Right lobe of liver (tissue), 6 donors: ENCODE measurements around the gene XAB2. TPM values are rescaled to one million over a fixed set of nuclear protein-coding genes. Genes with fewer than 3 reads are reported as not detected.

Source experiments
- ATAC-seq, 4 donors: fragments of 200-7000 bp; cut with Tn5 transposase; one replicate each; pipeline ENCODE4 v1.9.1; 2020; ENCODE audit warnings: mild to moderate bottlenecking in 4 of 4, moderate library complexity in 4 of 4
- DNase-seq, 3 donors: peaks; one replicate each; pipeline ENCODE4 v3.0.0-alpha.2; 2020
- H3K27ac ChIP-seq, 3 donors: fragments of 200-600 bp; one replicate each; pipeline ENCODE4 v1.8.0; 2022
- H3K27me3 ChIP-seq, 2 donors: fragments of 200-600 bp; one replicate each; pipeline ENCODE4 v1.8.0; 2022
- H3K36me3 ChIP-seq, 4 donors: fragments of 200-600 bp; sonication (generic) in 1 of 4; one replicate each; pipeline versions ENCODE4 v1.5.1 to v1.8.0; 2017 to 2022; ENCODE audit warnings: control low read depth in 1 of 4
- H3K4me1 ChIP-seq, 4 donors: fragments of 200-600 bp; sonication (generic) in 1 of 4; one replicate each; pipeline versions ENCODE4 v1.5.1 to v1.8.0; 2017 to 2022; ENCODE audit warnings: control low read depth in 1 of 4
- H3K4me3 ChIP-seq, 3 donors: fragments of 200-600 bp; one replicate each; pipeline ENCODE4 v1.8.0; 2022
- H3K9me3 ChIP-seq, 4 donors: fragments of 200-600 bp; sonication (generic) in 1 of 4; one replicate each; pipeline versions ENCODE4 v1.5.1 to v1.8.0; 2017 to 2022; ENCODE audit warnings: control low read depth in 1 of 4
- POLR2A ChIP-seq: fragments of 450-650 bp; IDR thresholded peaks from one replicate; pipeline ENCODE4 v1.6.1; 2017; ENCODE audit warnings: antibody characterized with exemption, mild to moderate bottlenecking
- WGBS: methylation state at CpG from one replicate; pipeline ENCODE4 v1.1.6; 2018; ENCODE audit warnings: low coverage, low lambda C conversion rate; ENCODE audit not compliant: insufficient coverage; ENCODE audit errors: missing lambda C conversion rate; 5-methylcytosine and 5-hydroxymethylcytosine counted together
- intact Hi-C, 2 donors: fragments of 100-400 bp; cut with DNase I; formaldehyde crosslinking; loops; one replicate each; pipeline versions ENCODE4 v1.11.2 to v1.14.1; 2022
- total RNA-seq, 6 experiments: library from RNA; depleted of rRNA in 2 of 6; stranded (reverse); fragments of >200 nt in 2 of 6; fragmentation: NEBNext Ultra II Directional in 3 of 6; extraction: Animal tissue kit (Norgen Biotek cat#: 25700) in 3 of 6; gene quantifications; one replicate each; pipeline versions ENCODE4 v1.1.0 to v1.2.4, GENCODE V29; 2016 to 2023
- TF ChIP-seq, protein P1 (sequence below), 4 donors: fragments of 200-600 bp in 3 of 4; fragments of 450-650 bp in 1 of 4; IDR thresholded peaks; one replicate each; pipeline versions ENCODE4 v1.5.1 to v1.8.0; 2016 to 2022; ENCODE audit warnings: antibody characterized with exemption in 4 of 4, mild to moderate bottlenecking in 2 of 4
- donor health status: DM: no; HTN: yes; CAD: no.
- donor health status: DM: no; HTN: no; CAD: no.
- donor health status: DM: no; HTN: no; CAD: no.
- donor health status: DM: no; HTN: yes; CAD: no.
- donor health status: DM: no; HTN: yes; CAD: no.

Gene XAB2
- total RNA-seq, 6 experiments from 2014 or later, result 12.8 to 21.3 (median 17.8) TPM

DNA sequence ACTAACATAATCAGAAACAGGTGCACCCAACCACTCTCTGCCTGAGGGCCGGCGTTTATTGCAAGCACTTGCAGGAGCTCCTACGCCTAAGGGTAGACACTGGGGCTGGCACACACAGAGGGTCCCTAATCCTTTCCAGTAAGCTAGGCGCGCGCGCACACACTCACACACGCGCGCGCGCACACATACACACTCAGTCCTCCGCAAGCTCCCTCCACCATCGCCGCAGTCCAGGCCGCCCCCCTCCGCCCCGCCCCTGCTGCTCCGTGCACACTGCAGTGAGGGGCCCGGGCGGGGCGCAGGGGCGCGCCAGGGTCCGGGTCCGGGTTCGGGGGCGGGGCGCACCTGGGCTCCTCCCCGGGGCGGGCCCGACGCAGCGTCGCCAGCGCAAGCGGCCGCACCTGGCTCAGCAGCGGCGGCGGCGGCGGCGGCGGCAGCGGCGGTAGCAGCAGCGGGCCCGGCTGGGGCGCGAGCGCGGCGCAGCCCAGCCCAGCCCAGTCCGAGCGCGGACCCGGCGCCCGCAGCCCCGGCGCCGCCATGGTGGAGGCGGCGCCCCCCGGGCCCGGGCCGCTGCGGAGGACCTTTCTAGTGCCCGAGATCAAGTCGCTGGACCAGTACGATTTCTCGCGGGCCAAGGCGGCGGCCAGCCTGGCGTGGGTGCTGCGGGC is 33.7 kb downstream of the XAB2 start, which contains the start of gene CAMSAP3:
CAMSAP3 (plus strand) TSS at position 398 of the 668 bp plus-strand sequence; CDS start at position 538, 140 bp downstream.
- TF ChIP-seq, protein P1, sequence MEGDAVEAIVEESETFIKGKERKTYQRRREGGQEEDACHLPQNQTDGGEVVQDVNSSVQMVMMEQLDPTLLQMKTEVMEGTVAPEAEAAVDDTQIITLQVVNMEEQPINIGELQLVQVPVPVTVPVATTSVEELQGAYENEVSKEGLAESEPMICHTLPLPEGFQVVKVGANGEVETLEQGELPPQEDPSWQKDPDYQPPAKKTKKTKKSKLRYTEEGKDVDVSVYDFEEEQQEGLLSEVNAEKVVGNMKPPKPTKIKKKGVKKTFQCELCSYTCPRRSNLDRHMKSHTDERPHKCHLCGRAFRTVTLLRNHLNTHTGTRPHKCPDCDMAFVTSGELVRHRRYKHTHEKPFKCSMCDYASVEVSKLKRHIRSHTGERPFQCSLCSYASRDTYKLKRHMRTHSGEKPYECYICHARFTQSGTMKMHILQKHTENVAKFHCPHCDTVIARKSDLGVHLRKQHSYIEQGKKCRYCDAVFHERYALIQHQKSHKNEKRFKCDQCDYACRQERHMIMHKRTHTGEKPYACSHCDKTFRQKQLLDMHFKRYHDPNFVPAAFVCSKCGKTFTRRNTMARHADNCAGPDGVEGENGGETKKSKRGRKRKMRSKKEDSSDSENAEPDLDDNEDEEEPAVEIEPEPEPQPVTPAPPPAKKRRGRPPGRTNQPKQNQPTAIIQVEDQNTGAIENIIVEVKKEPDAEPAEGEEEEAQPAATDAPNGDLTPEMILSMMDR (IDR thresholded peaks at IDR 0.05), result no peak
- TF ChIP-seq POLR2A, result no peak
- intact Hi-C loops, result no loop called here
- Histone ChIP-seq H3K27ac (no peak within 1 kb of the TSS), H3K27me3 (no peaks in the 10 kb centered on the region), H3K9me3 (no peaks in the 10 kb centered on the region), H3K4me1 (peaks cover 0 to 9% (median 0%) of the 10 kb centered on the region in 4 donors), H3K4me3 (peak within 1 kb of the TSS; percentile 55 to 71 (median 66)), H3K36me3 (no peaks in the 10 kb centered on the region)
- WGBS, result 0% methylated on average over 24 of the region's 78 CpGs
- ATAC-seq, result peak; percentile 81 to 93 (median 86)
- DNase-seq, result peak; percentile 57 to 70 (median 68)

DNA sequence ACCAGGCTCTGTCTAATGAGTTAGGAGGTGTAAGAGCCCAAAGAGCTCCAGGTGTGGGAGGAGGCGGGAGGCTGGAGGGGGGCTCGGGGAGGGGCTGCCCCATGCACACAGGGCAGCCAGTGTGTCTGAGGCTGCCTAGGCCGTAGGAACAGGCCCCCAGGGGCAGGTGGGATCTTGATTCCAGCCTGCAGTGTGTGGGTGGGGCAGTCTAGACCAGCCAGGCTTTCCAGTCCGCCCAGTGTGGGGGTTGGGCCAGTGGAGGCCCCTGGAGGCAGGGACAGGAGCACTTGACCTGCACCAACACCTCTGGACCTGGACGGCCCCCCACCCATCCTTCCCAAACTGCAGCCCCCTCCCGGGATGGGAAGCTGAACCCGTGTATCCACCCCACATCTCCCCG is 39.1 kb downstream of the XAB2 start:
- no CpG with 5 or more reads among the region's 8 CpGs for WGBS
- DNase-seq, result no peak

DNA sequence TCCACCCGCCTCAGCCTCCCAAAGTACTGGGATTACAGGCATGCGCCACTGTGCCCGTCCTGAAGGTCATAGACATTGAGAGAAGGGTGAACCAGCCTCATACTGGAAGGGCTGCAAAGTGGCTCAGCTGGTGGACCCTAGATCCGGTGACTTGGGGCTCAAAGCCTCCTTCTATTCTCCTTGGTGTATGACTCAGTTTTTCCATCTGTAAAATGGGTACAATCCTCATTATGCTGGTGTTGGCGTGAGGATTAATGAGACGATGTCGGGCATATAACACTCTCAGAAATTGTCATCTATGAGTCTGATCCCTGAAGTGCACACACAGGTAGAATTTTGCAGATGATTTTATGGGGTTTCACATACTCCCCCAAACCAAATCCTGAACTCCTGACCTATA is 39.5 kb downstream of the XAB2 start:
- no peaks in the 10 kb centered on the region for H3K36me3 ChIP-seq
- no peak overlapping the region for H3K27ac ChIP-seq
- ATAC-seq (no peak), DNase-seq (no peak)
- WGBS, result 86% methylated on average over 7 of the region's 7 CpGs
- H3K4me1 ChIP-seq, result no peaks in the 10 kb centered on the region
- intact Hi-C loops, result no loop called here
- H3K4me3 ChIP-seq, result no peak overlapping the region
- H3K27me3 ChIP-seq, result no peaks in the 10 kb centered on the region
- no peak for TF ChIP-seq POLR2A
- TF ChIP-seq, protein P1 (IDR thresholded peaks at IDR 0.05), result no peak
- no peaks in the 10 kb centered on the region for H3K9me3 ChIP-seq

More for the DNA sequence above, 39.1 kb downstream of the XAB2 start:
- H3K36me3 ChIP-seq, result no peaks in the 10 kb centered on the region
- no peaks in the 10 kb centered on the region for H3K27me3 ChIP-seq
- H3K27ac ChIP-seq, result no peak overlapping the region
- ATAC-seq, result peak in 1 of 4 donors; percentile 44
- H3K4me1 ChIP-seq, result no peaks in the 10 kb centered on the region
- no peaks in the 10 kb centered on the region for H3K9me3 ChIP-seq
- H3K4me3 ChIP-seq, result no peak overlapping the region
- intact Hi-C loops, result no loop called here
- TF ChIP-seq, protein P1 (IDR thresholded peaks at IDR 0.05), result no peak
- TF ChIP-seq POLR2A, result no peak

GRCh38 chr19:7582446-7582845 is 46.9 kb downstream of the XAB2 start:
- TF ChIP-seq POLR2A, result no peak
- TF ChIP-seq, protein P1 (IDR thresholded peaks at IDR 0.05), result no peak
- Histone ChIP-seq H3K36me3 (no peaks in the 10 kb centered on the region), H3K27me3 (no peaks in the 10 kb centered on the region), H3K4me1 (no peaks in the 10 kb centered on the region), H3K27ac (no peak overlapping the region), H3K9me3 (no peaks in the 10 kb centered on the region), H3K4me3 (no peak overlapping the region)
- ATAC-seq (peak in 1 of 4 donors; percentile 35), DNase-seq (peak in 1 of 3 donors; percentile 49)
- intact Hi-C loops, result no loop called here
- WGBS, result 35% methylated on average over 7 of the region's 11 CpGs
